Measurements from ENCODE around the gene CXCR5. TPM values are rescaled to one million over a fixed set of nuclear protein-coding genes. Genes with fewer than 3 reads are reported as not detected.

CXCR5 gene
- total RNA-seq, 1 donor = not detected

DNA sequence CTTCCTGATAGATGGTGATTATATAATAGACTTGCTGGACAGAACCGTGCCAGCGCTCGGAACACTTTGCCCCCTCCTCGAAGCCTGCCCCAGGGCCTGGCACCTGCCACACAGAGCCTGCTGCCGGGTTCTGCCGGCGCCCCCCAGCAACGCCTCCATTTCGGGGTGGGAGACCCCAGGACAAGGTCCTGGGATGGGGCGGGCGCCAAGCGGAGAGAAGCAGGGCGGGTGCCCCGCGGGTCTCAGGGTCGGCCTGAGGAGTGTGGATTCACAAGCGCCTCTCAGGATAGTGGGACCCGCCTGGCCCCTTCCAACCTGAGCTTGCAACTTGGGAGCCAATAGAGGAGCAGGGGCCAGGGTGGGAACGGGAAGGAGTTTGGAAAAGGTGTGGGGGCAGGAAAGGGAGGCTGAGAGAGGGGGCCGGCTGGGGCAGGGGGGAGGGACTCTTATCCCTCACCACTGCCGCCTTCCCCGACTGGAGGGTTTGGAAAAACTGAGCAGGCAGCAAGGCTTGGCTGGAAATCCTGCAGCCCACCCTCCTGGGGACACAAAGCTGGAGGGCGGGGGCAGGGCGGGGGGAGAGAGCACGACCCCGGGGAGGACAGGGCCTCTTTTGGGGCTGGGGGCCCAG is 45.3 kb downstream of the CXCR5 start:
- peak; percentile 61 for DNase-seq (ENCODE audit: low read depth)
- peak overlapping the region; percentile 85 for H3K4me3 ChIP-seq (ENCODE audit: low read depth, low read length)
- TF ChIP-seq, protein P1, sequence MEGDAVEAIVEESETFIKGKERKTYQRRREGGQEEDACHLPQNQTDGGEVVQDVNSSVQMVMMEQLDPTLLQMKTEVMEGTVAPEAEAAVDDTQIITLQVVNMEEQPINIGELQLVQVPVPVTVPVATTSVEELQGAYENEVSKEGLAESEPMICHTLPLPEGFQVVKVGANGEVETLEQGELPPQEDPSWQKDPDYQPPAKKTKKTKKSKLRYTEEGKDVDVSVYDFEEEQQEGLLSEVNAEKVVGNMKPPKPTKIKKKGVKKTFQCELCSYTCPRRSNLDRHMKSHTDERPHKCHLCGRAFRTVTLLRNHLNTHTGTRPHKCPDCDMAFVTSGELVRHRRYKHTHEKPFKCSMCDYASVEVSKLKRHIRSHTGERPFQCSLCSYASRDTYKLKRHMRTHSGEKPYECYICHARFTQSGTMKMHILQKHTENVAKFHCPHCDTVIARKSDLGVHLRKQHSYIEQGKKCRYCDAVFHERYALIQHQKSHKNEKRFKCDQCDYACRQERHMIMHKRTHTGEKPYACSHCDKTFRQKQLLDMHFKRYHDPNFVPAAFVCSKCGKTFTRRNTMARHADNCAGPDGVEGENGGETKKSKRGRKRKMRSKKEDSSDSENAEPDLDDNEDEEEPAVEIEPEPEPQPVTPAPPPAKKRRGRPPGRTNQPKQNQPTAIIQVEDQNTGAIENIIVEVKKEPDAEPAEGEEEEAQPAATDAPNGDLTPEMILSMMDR (IDR thresholded peaks at IDR 0.05; ENCODE audit: insufficient read depth, low read length) = peak; percentile 2

DNA sequence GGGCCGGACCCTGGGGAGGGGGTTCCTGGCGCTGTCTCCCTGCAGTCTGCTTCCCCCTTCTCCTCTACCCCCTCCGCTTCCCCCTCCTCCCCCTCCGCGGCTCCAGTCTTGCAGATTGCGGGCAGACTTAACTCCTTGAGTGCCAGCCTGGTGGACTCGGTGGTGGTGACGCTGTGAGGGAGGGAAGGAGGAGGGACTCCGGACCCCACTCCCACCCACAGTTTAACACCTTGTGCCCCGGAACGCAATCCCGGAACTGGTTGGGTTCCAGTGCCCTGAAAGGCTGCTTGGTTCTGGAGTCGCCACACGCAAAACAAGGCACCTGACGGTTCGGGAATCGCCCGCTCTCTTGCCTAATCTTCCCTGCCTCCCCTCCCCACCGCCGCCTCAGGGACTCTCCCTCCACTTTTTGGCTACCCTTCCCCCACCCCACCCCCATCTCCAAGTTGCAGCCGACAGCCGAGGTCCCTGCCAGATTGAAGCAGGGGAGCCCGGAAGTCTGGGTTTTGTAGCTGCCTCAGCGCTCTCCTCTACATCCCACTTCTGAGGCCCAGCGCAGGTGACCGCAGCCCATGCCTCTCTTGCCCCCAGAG is 45.9 kb downstream of the CXCR5 start:
- peak overlapping the region; percentile 85 for H3K4me3 ChIP-seq (ENCODE audit: low read depth, low read length)
- TF ChIP-seq, protein P1 (IDR thresholded peaks at IDR 0.05; ENCODE audit: insufficient read depth, low read length) = no peak
- DNase-seq (ENCODE audit: low read depth) = peak; percentile 89

DNA sequence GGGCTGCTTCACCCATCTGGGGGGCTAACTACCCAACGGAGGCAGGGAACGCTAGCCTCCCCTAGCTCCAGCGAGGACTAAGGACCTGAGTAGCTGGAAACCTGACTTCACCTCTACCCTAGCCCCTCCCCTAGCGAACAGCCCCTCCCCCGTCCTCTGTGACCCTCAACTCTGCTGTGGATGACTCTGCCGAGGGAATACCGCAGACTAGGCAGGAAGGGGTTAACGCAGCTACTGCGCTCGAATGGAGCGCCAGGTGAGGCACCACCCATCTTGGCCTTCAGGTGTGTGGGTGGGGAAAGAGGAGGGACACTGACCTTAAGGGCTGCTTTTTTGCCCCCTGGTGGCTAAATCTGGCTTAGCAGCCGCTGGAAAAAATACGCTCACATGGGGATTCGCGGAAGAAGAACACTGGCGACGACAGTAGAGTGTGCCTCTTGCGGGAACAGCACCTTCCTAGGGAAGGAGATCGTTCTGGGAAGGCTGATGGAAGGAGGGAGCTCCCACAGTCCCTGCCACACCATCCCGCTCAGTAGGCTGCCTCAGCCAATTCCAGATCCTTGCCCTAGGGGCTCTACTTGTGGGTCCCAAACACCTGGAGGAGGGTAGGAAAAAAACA is 46.5 kb downstream of the CXCR5 start:
- TF ChIP-seq, protein P1 (IDR thresholded peaks at IDR 0.05; ENCODE audit: insufficient read depth, low read length) = peak; percentile 91
- DNase-seq (ENCODE audit: low read depth) = peak; percentile 81

DNA sequence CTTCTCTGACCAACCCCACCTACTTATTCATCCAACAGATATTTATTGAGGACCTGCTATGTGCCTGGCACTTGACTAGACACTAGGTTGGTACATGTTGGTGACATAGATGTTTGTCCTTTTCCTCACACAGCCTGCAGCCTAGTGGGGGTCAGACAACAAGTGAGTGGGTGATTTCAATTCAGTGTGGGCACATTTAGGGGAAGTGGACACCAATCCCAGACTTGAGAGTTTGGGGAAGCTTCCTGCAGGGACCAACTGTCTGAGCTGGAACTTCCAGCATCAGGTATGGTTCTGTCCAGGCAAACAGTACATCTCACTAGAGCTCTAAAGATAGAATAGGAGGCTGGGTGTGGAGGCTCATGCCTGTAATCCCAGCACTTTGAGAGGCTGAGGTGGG is 47.9 kb downstream of the CXCR5 start:
- TF ChIP-seq, protein P1 (IDR thresholded peaks at IDR 0.05; ENCODE audit: insufficient read depth, low read length) = no peak
- no peak overlapping the region for H3K4me3 ChIP-seq (ENCODE audit: low read depth, low read length)
- no peak for DNase-seq (ENCODE audit: low read depth)

More for the DNA sequence above, 46.5 kb downstream of the CXCR5 start:
- H3K4me3 ChIP-seq (ENCODE audit: low read depth, low read length) = peak overlapping the region; percentile 85

GRCh38 chr11:118933486-118933885 is 49.8 kb downstream of the CXCR5 start:
- DNase-seq (ENCODE audit: low read depth) = peak; percentile 48
- TF ChIP-seq, protein P1 (IDR thresholded peaks at IDR 0.05; ENCODE audit: insufficient read depth, low read length) = no peak
- no peak overlapping the region for H3K4me3 ChIP-seq (ENCODE audit: low read depth, low read length)

- no peak for DNase-seq (ENCODE audit: low read depth)
Measured at GRCh38 chr11:118935376-118935775, 51.7 kb downstream of the CXCR5 start.

More at GRCh38 chr11:118935376-118935775, 51.7 kb downstream of the CXCR5 start:
- H3K4me3 ChIP-seq (ENCODE audit: low read depth, low read length) = no peak overlapping the region
- TF ChIP-seq, protein P1 (IDR thresholded peaks at IDR 0.05; ENCODE audit: insufficient read depth, low read length) = no peak
